GM23248 (cell line): ENCODE results near the gene PLAC1. TPM values are rescaled to one million over a fixed set of nuclear protein-coding genes. Genes with fewer than 3 reads are reported as not detected.

Experiments
- DNase-seq: peaks from one replicate; pipeline ENCODE4 v3.0.0-alpha.2; 2015
- H2AFZ ChIP-seq: fragments of 200-600 bp; sonication (generic); 2 replicates; pipeline ENCODE4 v1.6.1; 2016; ENCODE audit warnings: antibody characterized with exemption
- H3F3A ChIP-seq: fragments of 200-600 bp; sonication (generic); 2 replicates; pipeline ENCODE4 v1.6.1; 2016; ENCODE audit warnings: mild to moderate bottlenecking, antibody characterized with exemption, mixed run types; ENCODE audit not compliant: insufficient read depth
- H3K27ac ChIP-seq: fragments of 200-600 bp; sonication (generic); 2 replicates; pipeline ENCODE4 v1.5.1; 2016; ENCODE audit warnings: mild to moderate bottlenecking
- H3K27me3 ChIP-seq: fragments of 200-600 bp; sonication (generic); replicated peaks from 2 replicates; pipeline ENCODE4 v1.6.1; 2016; ENCODE audit warnings: mild to moderate bottlenecking; ENCODE audit not compliant: insufficient read depth
- H3K36me3 ChIP-seq: fragments of 200-600 bp; sonication (generic); 2 replicates; pipeline ENCODE4 v1.6.1; 2016; ENCODE audit warnings: low read depth, mild to moderate bottlenecking
- H3K4me1 ChIP-seq: fragments of 200-600 bp; sonication (generic); 2 replicates; pipeline ENCODE4 v1.6.1; 2016; ENCODE audit warnings: mild to moderate bottlenecking; ENCODE audit not compliant: insufficient read depth
- H3K4me2 ChIP-seq: fragments of 200-600 bp; sonication (generic); one replicate; pipeline ENCODE4 v1.6.1; 2016; ENCODE audit warnings: mild to moderate bottlenecking; ENCODE audit not compliant: unreplicated experiment
- H3K4me3 ChIP-seq: fragments of 200-600 bp; sonication (generic); 2 replicates; pipeline ENCODE4 v1.5.1; 2016; ENCODE audit warnings: mild to moderate bottlenecking
- H3K79me2 ChIP-seq: fragments of 200-600 bp; sonication (generic); 2 replicates; pipeline ENCODE4 v1.6.1; 2016; ENCODE audit warnings: mild to moderate bottlenecking; ENCODE audit not compliant: insufficient read depth
- H3K9ac ChIP-seq: fragments of 200-600 bp; sonication (generic); 2 replicates; pipeline ENCODE4 v1.6.1; 2016; ENCODE audit warnings: mild to moderate bottlenecking
- H3K9me2 ChIP-seq: fragments of 200-600 bp; sonication (generic); 2 replicates; pipeline ENCODE4 v1.6.1; 2016; ENCODE audit warnings: mixed run types, mild to moderate bottlenecking, moderate library complexity; ENCODE audit not compliant: insufficient read depth
- H3K9me3 ChIP-seq: fragments of 200-600 bp; sonication (generic); one replicate; pipeline ENCODE4 v1.6.1; 2017; ENCODE audit warnings: low read depth
- H4K20me1 ChIP-seq: fragments of 200-600 bp; sonication (generic); 2 replicates; pipeline ENCODE4 v1.6.0; 2016; ENCODE audit not compliant: insufficient read depth
- EZH2 ChIP-seq: fragments of 200-600 bp; sonication (generic); IDR thresholded peaks from 2 replicates; pipeline ENCODE4 v1.6.1; 2018; ENCODE audit warnings: antibody characterized with exemption, mild to moderate bottlenecking; ENCODE audit not compliant: insufficient read depth, poor library complexity, severe bottlenecking
- EZH2phosphoT487 ChIP-seq: fragments of 200-600 bp; sonication (generic); IDR thresholded peaks from 2 replicates; pipeline ENCODE4 v1.6.1; 2018; ENCODE audit warnings: antibody characterized with exemption, moderate library complexity, mild to moderate bottlenecking, low read depth; ENCODE audit not compliant: insufficient read depth
- WGBS, 2 experiments: methylation state at CpG; one replicate each; pipeline ENCODE4 v1.1.6; 2015 to 2017; ENCODE audit warnings: low lambda C conversion rate in 2 of 2, low coverage in 1 of 2; ENCODE audit errors: missing lambda C conversion rate in 2 of 2; 5-methylcytosine and 5-hydroxymethylcytosine counted together
- in situ Hi-C: fragments of 300-500 bp; cut with MboI; formaldehyde crosslinking; loops from 2 replicates; pipeline ENCODE4 v1.15.0; 2020
- polyA plus RNA-seq: library from polyadenylated mRNA; unstranded; fragments of >200 nt; fragmentation: Nextera tagmentation; extraction: Ambion mirVana; gene quantifications from 2 replicates; pipeline ENCODE4 v1.2.1, GENCODE V29; 2016
- total RNA-seq: library from RNA; depleted of rRNA; stranded (reverse); fragments of >200 nt; shearing (Covaris generic); gene quantifications from 2 replicates; pipeline ENCODE4 v1.2.3, GENCODE V29; 2014

Gene PLAC1
- total and polyA plus RNA-seq, 2 experiments from 2014 or later = not detected

GRCh38 chrX:134622056-134622812 is 36.0 kb downstream of the PLAC1 start:
- H3F3A ChIP-seq = peaks cover 25% of the 10 kb centered on the region
- peak overlapping the region; percentile 36; the same call in 1 of the 2 replicates for H3K4me3 ChIP-seq
- H3K9me3 ChIP-seq = no peaks in the 10 kb centered on the region
- H2AFZ ChIP-seq = peak overlapping the region; percentile 58; the same call in 1 of the 2 replicates
- no peak overlapping the region for H3K9ac ChIP-seq
- no peaks in the 10 kb centered on the region for H3K36me3 ChIP-seq
- no peaks in the 10 kb centered on the region for H4K20me1 ChIP-seq
- in situ Hi-C loops = no loop called here
- DNase-seq = peak; percentile 87
- H3K79me2 ChIP-seq = no peaks in the 10 kb centered on the region
- H3K4me2 ChIP-seq = peak overlapping the region; percentile 70
- H3K9me2 ChIP-seq = no peaks in the 10 kb centered on the region
- WGBS, 2 experiments = 6 to 11% methylated on average over 6 of the region's 6 CpGs
- H3K27ac ChIP-seq = peak overlapping the region; percentile 61
- H3K4me1 ChIP-seq = peaks cover 42% of the 10 kb centered on the region
- H3K27me3 ChIP-seq = no peaks in the 10 kb centered on the region
- TF ChIP-seq EZH2phosphoT487 (no peak), EZH2 (no peak)

- no peaks in the 10 kb centered on the region for H3K9me3 ChIP-seq
- H3K4me3 ChIP-seq = no peak overlapping the region
- no peaks in the 10 kb centered on the region for H3K36me3 ChIP-seq
- no peak for DNase-seq
- WGBS, 2 experiments = 100% methylated on average over 1 of the region's 1 CpG
- no peaks in the 10 kb centered on the region for H3K9me2 ChIP-seq
- TF ChIP-seq EZH2phosphoT487 (no peak), EZH2 (no peak)
- H3K4me1 ChIP-seq = peaks cover 32% of the 10 kb centered on the region
- no peaks in the 10 kb centered on the region for H3K79me2 ChIP-seq
- in situ Hi-C loops = no loop called here
- H3K9ac ChIP-seq = no peak overlapping the region
- H4K20me1 ChIP-seq = no peaks in the 10 kb centered on the region
- peaks cover 22% of the 10 kb centered on the region for H3F3A ChIP-seq
- H3K27me3 ChIP-seq = no peaks in the 10 kb centered on the region
- no peak overlapping the region for H3K27ac ChIP-seq
- H3K4me2 ChIP-seq = no peak overlapping the region
- H2AFZ ChIP-seq = no peak overlapping the region
Measured at GRCh38 chrX:134619838-134620237, 38.4 kb downstream of the PLAC1 start.

- 97 to 98% methylated on average over 3 of the region's 3 CpGs for WGBS, 2 experiments
- H3K9ac ChIP-seq = no peak overlapping the region
- H3K4me3 ChIP-seq = no peak overlapping the region
- H3K9me3 ChIP-seq = no peaks in the 10 kb centered on the region
- no peaks in the 10 kb centered on the region for H3K9me2 ChIP-seq
- no peak for DNase-seq
- TF ChIP-seq EZH2 = no peak
- TF ChIP-seq EZH2phosphoT487 = no peak
- no peaks in the 10 kb centered on the region for H4K20me1 ChIP-seq
- H3K36me3 ChIP-seq = no peaks in the 10 kb centered on the region
- in situ Hi-C loops = no loop called here
- H3K27me3 ChIP-seq = no peaks in the 10 kb centered on the region
- H3K4me2 ChIP-seq = no peak overlapping the region
- no peaks in the 10 kb centered on the region for H3K4me1 ChIP-seq
- no peak overlapping the region for H2AFZ ChIP-seq
- no peaks in the 10 kb centered on the region for H3K79me2 ChIP-seq
- H3K27ac ChIP-seq = no peak overlapping the region
- H3F3A ChIP-seq = no peaks in the 10 kb centered on the region
Measured at GRCh38 chrX:134613396-134613795, 44.9 kb downstream of the PLAC1 start.

GRCh38 chrX:134608153-134608552 is 50.1 kb downstream of the PLAC1 start:
- Histone ChIP-seq H3K9ac (no peak overlapping the region), H3K4me3 (no peak overlapping the region), H4K20me1 (no peaks in the 10 kb centered on the region), H3F3A (peaks cover 18% of the 10 kb centered on the region), H3K4me1 (peaks cover 19% of the 10 kb centered on the region), H3K9me2 (no peaks in the 10 kb centered on the region), H3K4me2 (no peak overlapping the region), H2AFZ (no peak overlapping the region), H3K36me3 (no peaks in the 10 kb centered on the region), H3K27me3 (no peaks in the 10 kb centered on the region), H3K27ac (no peak overlapping the region), H3K79me2 (no peaks in the 10 kb centered on the region), H3K9me3 (no peaks in the 10 kb centered on the region)
- DNase-seq = no peak
- TF ChIP-seq EZH2phosphoT487 = no peak
- TF ChIP-seq EZH2 = no peak
- in situ Hi-C loops = no loop called here
- 95 to 100% methylated on average over 1 of the region's 1 CpG for WGBS, 2 experiments
